CD4-positive, alpha-beta T cell treated with Interleukin-17A for 1 hour (primary cell): ENCODE measurements around the gene RPH3AL.
"Not testable (repeated sequence)": the region's sequence is repeated elsewhere in the genome, so short reads cannot be mapped to it uniquely, and the experiment has no call there.

Experiments used
- DNase-seq: peaks from one replicate; pipeline ENCODE4 v3.0.0-alpha.2; 2020

Gene RPH3AL

GRCh38 chr17:170130-170670 is 182.4 kb downstream of the RPH3AL start:
- no peak for DNase-seq

GRCh38 chr17:168614-169013 is 184.0 kb downstream of the RPH3AL start:
- not testable (repeated sequence) for DNase-seq

- DNase-seq, result no peak
These were observed 186.7 kb downstream of the RPH3AL start for GRCh38 chr17:165939-166338.

GRCh38 chr17:164303-165235 is 188.0 kb downstream of the RPH3AL start:
- peak; percentile 33 for DNase-seq

GRCh38 chr17:163514-164098 is 189.0 kb downstream of the RPH3AL start:
- no peak for DNase-seq

- no peak for DNase-seq
These were observed 189.9 kb downstream of the RPH3AL start for GRCh38 chr17:162689-163088.
